Parietal lobe (tissue), 1 donor: ENCODE measurements around the gene OR1L8. TPM values are rescaled to one million over a fixed set of nuclear protein-coding genes. Genes with fewer than 3 reads are reported as not detected.

ENCODE experiments used
- total RNA-seq: library from RNA; depleted of rRNA; stranded (reverse); fragments of >200 nt; gene quantifications from one replicate; pipeline ENCODE4 v1.2.3, GENCODE V29; 2014

Gene OR1L8, protein sequence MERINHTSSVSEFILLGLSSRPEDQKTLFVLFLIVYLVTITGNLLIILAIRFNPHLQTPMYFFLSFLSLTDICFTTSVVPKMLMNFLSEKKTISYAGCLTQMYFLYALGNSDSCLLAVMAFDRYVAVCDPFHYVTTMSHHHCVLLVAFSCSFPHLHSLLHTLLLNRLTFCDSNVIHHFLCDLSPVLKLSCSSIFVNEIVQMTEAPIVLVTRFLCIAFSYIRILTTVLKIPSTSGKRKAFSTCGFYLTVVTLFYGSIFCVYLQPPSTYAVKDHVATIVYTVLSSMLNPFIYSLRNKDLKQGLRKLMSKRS
- total RNA-seq: 0.31 TPM

DNA sequence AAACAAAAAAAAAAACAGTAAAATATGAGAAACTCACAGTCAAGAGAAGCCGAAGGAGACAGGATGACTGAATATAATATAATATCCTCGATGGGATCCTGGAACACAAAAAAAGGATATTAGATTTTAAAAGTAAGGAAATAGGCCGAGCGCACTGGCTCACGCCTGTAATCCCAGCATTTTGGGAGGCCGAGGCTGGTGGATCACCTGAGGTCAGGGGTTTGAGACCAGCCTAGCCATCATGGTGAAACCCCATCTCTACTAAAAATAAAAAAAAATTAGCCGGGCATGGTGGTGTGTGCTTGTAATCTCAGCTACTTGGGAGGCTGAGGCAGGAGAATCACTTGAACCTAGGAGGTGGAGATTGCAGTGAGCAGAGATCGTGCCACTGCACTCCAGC, at the start of gene OR1L8:
Gene OR1L8, minus strand, starts transcription at position 101 of the 400 bp plus-strand sequence. CDS start 14,907 bp downstream, outside the sequence.

DNA sequence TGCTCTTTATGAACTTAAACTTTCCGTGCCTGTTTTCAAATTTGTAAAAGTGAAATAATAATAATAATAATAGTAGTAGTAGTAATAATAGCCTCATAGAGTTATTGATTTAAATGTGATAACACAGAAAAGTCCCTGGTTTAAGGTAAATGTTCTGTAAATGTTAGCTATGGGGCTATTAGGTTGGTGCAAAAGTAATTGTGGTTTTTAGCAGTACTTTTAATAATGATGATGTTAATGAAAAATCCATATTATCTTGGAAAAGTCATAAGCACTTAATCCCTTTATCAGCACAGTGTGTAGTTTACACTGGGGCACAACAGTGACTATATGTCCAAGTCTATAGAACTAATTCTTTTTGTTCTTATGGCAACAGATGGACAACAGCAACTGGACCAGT, 31.2 kb upstream of the OR1L8 start, which contains the start of gene OR1Q1:
Gene OR1Q1, plus strand, starts transcription at position 377 of the 400 bp plus-strand sequence. Its CDS starts 0 bp downstream, at position 377.

DNA sequence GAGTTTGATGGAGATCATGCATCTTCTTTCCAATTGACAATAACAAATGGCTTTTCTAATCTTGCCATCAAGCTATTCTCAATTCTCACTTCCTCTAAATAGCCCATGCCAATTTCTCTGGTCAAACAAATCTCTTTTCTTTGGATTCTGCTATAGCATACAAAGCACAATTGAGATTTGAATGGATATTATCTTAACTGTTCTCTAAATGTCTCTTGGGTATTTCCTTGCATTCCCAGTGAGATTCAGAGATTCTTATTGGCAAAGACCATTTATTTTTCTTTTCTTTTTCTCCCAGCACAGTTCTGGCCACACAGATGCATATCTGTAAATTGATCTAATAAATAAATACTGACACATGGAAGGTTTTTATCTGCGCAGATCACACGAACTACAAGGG, 30.4 kb downstream of the OR1L8 start, which contains the start of gene OR1N2:
Gene OR1N2, plus strand, starts transcription at position 301 of the 400 bp plus-strand sequence. CDS start 100 bp downstream, outside the sequence.

DNA sequence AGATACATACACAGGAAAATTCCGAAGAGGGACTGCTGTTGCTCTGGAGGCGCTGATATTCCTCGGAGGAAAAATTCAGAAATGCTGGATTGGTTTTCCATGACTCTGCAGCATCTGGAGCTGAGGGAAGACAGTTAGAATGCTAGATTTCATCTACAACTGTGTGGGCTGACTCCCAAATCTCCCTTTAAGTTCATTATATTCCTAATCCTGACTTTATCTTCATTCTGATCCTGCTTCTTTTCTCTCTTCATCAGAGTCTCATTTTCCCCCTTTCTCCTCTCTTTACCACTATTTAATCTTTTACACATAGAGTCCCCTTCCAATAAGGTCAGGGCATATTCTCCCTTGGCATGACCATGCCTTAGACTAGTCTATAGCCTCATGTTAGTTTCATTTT, 56.0 kb downstream of the OR1L8 start, which contains the start of gene OR1N1:
Gene OR1N1, minus strand, starts transcription at position 101 of the 400 bp plus-strand sequence. Its CDS starts 0 bp downstream, at position 101.

DNA sequence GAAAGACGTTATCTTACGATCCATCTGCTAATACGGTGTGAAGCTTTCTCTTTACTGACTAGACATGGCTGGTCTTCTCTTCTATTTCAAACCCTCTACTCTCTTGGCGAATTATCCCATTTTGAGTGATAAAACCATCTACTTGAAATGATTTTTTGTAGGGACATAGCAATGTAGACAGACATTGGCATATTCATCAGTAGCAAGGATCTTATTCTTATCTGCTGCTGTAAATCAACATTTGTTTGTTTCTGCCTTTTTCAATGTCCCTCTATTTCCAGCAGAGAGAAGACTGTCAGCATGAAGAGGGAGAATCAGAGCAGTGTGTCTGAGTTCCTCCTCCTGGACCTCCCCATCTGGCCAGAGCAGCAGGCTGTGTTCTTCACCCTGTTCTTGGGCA, 64.3 kb downstream of the OR1L8 start, which contains the start of gene OR1J4:
Gene OR1J4, plus strand, starts transcription at position 301 of the 400 bp plus-strand sequence. Its CDS starts 0 bp downstream, at position 301.

Other genes with a start within 250 kb of the OR1L8 start
- gene PTGS1, start 212.4 kb downstream of the OR1L8 start, total RNA-seq: 0.31 TPM
- gene OR1J1, start 105.5 kb downstream of the OR1L8 start, total RNA-seq: not detected
- gene OR1J2, start 72.6 kb downstream of the OR1L8 start, total RNA-seq: not detected
- gene OR1J4, start 64.2 kb downstream of the OR1L8 start, total RNA-seq: not detected
- not detected for gene OR1N1, start 56.1 kb downstream of the OR1L8 start, total RNA-seq
- gene OR1N2, start 30.3 kb downstream of the OR1L8 start, total RNA-seq: not detected
- gene OR1Q1, start 31.4 kb upstream of the OR1L8 start, total RNA-seq: not detected
- not detected for gene OR1B1, start 74.2 kb upstream of the OR1L8 start, total RNA-seq
- not detected for gene OR1L1, start 78.3 kb upstream of the OR1L8 start, total RNA-seq
- not detected for gene OR1L3, start 91.7 kb upstream of the OR1L8 start, total RNA-seq
- gene OR1L4, start 140.6 kb upstream of the OR1L8 start, total RNA-seq: not detected
- not detected for gene OR1L6, start 158.9 kb upstream of the OR1L8 start, total RNA-seq
- not detected for gene OR5C1, start 205.5 kb upstream of the OR1L8 start, total RNA-seq
- not detected for gene OR1K1, start 216.7 kb upstream of the OR1L8 start, total RNA-seq
- 40.1 TPM for gene PDCL, start 245.2 kb upstream of the OR1L8 start, total RNA-seq